NOMO-1 treated with dmso at 0.1 percent for 144 hours (cell line): ENCODE data around the gene ZBTB42.

Experiments
- DNase-seq: peaks from one replicate; lab custom pipeline; 2025; ENCODE audit not compliant: unreplicated experiment; lab: John Stamatoyannopoulos, UW

ZBTB42 gene

GRCh38 chr14:104800771-104801519 is at the start of gene ZBTB42:
Gene ZBTB42, plus strand, starts transcription at chr14:104801101. Its CDS starts 97 bp downstream, at chr14:104801198.
- peak; percentile 18 for DNase-seq

DNA sequence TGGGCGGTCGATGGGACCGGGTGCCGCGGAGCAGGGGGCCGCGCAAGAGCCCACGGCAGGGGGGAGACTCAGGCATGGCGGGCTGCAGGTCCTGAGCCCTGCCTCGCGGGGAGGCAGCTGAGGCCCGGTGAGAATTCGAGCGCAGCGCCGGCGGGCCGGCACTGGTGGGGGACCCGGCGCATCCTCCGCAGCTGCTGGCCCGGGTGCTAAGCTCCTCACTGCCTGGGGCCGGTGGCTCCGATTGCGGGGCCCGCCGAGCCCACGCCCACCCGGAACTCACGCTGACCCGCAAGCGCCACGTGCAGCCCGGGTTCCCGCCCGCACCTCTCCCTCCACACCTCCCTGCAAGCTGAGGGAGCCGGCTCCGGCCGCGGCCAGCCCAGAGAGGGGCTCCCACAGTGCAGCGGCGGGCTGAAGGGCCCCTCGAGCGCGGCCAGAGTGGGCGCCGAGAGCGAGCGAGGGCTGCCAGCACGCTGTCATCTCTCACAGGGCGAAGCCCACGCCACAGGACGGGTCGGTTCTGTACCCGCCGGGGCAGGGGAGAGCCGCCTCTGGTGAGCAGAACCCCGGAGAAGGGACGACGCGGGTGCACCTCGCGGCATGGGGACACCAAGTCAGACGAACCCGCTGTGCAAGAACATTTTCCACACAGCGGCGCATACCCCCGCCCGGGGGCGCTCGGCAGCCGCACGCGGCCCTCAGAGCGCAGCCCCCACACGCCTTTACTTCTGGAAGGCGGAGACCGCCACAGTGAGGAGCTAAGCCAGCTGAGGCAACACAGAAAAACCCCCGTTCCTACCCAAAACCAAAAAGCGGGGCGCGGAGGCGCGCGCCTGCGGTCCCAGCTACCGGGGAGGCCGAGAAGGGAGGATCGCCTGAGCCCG is 49.1 kb upstream of the ZBTB42 start:
- peak; percentile 50 for DNase-seq

GRCh38 chr14:104752423-104752734 is 48.5 kb upstream of the ZBTB42 start:
- DNase-seq, result no peak

DNA sequence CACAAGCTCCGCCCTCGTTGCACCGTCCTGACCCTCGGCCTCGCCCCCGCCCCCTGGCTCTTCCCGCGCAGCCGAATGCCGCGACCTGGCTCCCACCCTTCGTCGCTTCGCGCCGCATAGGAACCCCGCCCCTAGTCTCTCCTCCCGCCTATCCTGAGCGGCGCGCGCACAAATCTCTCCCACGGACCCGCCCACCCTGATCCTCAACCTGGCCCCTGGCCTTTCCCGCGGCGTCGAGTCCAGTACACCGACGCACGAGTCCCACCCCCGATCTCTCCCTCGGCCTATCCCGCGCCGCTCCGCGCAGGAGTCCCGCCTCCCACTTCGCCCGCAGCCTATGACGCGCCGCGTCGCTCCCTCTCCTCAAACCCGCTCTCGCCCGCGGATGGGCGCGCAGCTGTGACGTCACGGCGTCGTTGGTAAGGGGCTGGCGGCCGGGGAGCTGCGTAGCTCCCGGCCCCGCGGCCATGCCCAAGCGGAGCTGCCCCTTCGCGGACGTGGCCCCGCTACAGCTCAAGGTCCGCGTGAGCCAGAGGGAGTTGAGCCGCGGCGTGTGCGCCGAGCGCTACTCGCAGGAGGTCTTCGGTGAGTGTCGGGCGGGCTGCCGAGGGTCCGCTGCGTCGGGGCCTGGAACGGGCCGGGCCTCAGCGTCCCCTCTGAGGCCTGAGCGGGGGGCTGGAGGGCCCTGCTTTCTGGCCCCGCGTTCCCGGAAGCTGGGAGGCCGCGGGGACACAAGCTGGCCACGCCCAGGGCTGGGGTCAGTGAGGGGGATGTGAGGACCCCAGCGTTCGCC is 48.0 kb upstream of the ZBTB42 start, which contains the start of gene SIVA1:
Gene SIVA1 (plus strand): TSS at position 413 of the 793 bp plus-strand sequence. CDS start 55 bp downstream, at position 468.
- DNase-seq, result peak; percentile 100

GRCh38 chr14:104753528-104754212 is 47.2 kb upstream of the ZBTB42 start:
- no peak for DNase-seq

- no peak for DNase-seq
Measured at GRCh38 chr14:104754213-104754851, 46.6 kb upstream of the ZBTB42 start.

GRCh38 chr14:104755621-104756020 is 45.3 kb upstream of the ZBTB42 start:
- no peak for DNase-seq

DNA sequence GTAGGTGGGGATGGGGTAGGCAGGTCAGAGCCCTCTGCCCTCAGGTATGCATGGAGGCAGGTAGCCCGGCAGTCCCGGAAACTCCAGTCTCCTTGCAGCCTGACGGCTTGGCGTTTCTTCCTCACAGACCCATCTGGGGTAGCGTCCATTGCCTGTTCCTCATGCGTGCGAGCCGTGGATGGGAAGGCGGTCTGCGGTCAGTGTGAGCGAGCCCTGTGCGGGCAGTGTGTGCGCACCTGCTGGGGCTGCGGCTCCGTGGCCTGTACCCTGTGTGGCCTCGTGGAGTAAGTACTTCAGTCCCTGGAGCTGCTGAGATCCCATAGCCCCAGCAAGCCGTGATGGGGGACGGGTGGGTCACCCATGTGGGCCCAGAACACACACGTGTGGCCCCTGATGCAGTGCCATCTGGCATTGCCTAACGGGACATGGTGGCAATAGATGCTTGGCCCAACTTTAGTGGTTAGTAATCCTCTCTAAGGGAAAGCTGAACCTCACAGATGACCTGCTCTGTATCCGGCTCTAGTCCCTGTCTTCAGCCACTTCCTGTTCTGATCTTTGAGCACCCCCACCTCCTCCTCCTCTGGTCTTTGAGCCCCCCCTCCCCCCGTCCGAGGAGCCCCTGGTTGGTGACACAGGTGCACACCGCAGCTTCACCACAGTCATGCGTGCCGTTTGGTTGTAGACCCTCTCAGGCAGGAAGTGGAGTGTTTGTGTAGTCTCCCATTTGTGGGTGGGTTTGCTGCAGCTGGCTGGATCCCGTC is 44.2 kb upstream of the ZBTB42 start:
- DNase-seq, result no peak

DNA sequence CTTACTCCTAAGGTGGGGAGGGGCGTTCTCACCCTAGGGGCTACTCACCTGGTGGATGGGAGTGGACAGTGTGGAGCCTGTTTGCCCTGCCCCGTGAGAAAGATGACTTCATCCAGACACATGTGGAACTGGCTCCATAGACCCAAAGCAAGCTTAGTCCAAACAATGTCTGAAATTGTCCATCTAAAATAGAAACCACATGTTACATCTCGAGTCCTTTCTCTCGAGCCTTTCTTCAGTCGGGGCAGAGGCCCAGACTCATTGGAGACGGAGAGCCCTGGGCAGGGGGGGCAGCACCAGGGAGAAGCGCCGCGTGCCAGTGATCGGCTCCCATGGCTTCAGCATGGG is 43.7 kb upstream of the ZBTB42 start:
- no peak for DNase-seq

- DNase-seq, result no peak
Measured at GRCh38 chr14:104757681-104758392, 43.1 kb upstream of the ZBTB42 start.

GRCh38 chr14:104758981-104759969 is 41.6 kb upstream of the ZBTB42 start:
- no peak for DNase-seq

- DNase-seq, result no peak
Measured at GRCh38 chr14:104765517-104765916, 35.4 kb upstream of the ZBTB42 start.

DNA sequence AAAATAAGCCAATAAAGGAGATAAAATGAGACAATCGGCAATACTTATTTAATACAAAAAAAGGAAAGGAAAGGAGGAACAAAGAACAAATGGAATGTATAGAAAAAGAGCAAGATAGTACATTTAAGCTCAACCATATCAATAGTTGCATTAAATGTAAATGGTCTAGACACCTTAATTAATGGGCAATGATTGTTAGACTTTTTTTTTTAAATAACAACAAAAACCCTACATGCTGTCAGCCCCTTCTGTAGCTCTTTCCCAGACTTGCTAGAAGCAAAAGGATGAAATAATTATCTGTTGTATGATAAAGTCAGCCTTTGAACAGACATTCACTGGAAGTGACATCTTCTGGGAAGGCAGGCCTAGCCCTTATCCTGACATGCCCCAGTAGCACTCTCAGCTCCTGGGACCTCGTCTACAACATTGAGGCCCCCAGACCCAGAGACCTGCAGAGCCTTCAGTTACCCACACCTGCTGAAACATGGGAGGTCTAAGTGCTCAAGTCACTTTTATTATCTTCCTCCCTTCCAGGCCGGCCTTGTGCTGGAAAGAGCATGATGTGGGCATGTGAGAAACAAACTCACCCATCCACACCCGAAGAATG is 34.5 kb upstream of the ZBTB42 start:
- DNase-seq, result no peak

GRCh38 chr14:104766863-104767633 is 33.9 kb upstream of the ZBTB42 start:
- no peak for DNase-seq

- DNase-seq, result no peak
Measured at GRCh38 chr14:104767634-104767918, 33.3 kb upstream of the ZBTB42 start.

DNA sequence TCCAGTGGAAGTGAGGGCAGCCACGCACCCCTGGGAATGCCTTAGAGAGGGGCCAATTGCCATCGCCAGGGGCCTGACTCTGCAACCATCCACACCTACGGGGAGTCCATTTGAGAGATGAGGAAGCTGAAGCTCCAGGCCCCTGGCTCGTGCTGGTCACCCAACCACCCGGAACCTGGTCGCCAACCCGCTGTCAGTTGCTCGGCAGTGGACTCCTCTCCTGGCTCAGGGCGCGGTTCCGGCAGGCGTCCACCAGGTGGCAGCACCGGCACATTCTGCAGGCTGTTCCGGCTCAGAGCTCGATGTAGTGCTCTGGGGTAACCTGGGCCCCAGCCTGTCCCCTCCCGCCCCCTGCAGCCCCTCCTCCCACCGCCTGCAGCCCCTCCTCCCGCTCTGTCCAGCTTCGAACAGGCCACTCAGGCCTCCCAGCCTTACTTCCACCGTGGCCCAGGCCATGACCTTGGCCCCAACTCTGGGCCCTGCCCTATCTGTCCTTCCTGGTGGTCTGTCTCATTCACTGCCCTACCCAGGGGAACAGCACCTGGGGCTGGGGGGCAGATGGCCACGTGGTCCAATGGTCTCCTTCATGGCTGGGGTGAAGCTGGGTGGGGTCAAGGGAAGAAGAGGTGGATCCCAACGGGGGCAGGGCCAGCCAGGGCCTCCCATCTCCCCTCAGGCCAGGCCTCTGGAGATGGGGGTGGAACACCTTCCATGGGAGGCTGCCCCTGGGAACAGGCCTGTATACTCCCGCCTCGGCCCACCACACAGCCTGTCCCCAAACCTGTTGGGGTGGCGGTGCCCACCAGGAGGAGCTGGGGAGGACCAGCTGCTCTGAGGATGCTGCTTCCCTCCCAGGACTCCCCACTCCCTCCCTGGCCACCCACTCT is 32.2 kb upstream of the ZBTB42 start:
- peak; percentile 32 for DNase-seq
